CD4-positive, alpha-beta T cell (primary cell): Measurements from ENCODE around the gene FAM124B. TPM values are rescaled to one million over a fixed set of nuclear protein-coding genes. Genes with fewer than 3 reads are reported as not detected.

Experiments used
- ATAC-seq: fragments of 200-7000 bp; cut with Tn5 transposase; one replicate; pipeline ENCODE4 v1.10.0; 2022; ENCODE audit warnings: mild to moderate bottlenecking; ENCODE audit not compliant: poor library complexity
- CTCF ChIA-PET: fragments of 350-600 bp; sonication (Branson Sonifier 250); formaldehyde crosslinking; loops from one replicate; lab custom pipeline; 2021; ENCODE audit warnings: antibody characterized with exemption, inconsistent platforms; lab: Charles Lee
- POLR2A ChIA-PET: fragments of 350-600 bp; sonication (Branson Sonifier 250); formaldehyde crosslinking; loops from one replicate; lab custom pipeline; 2021; ENCODE audit warnings: antibody characterized with exemption, inconsistent platforms; lab: Charles Lee
- DNase-seq, 14 experiments: peaks; one replicate each; pipeline ENCODE4 v3.0.0-alpha.2; 2013 to 2020; ENCODE audit warnings: mixed read lengths in 2 of 14
- H3K27ac ChIP-seq, 2 donors: one replicate each; pipeline versions ENCODE4 v1.5.1 to v1.7.0; 2013; ENCODE audit warnings: low read length in 2 of 2, low read depth in 1 of 2, mild to moderate bottlenecking in 1 of 2
- H3K27me3 ChIP-seq, 2 experiments: 1 replicate in 1 of 2; 2 replicates in 1 of 2; pipeline versions ENCODE4 v1.6.1 to v1.7.0; 2013; ENCODE audit warnings: low read length in 2 of 2, control low read depth in 1 of 2, mild to moderate bottlenecking in 1 of 2, moderate library complexity in 1 of 2; ENCODE audit not compliant: insufficient read depth in 2 of 2, control insufficient read depth in 1 of 2
- H3K36me3 ChIP-seq: one replicate; pipeline ENCODE4 v1.6.1; 2013; ENCODE audit warnings: low read length, control low read depth; ENCODE audit not compliant: insufficient read depth
- H3K4me1 ChIP-seq: one replicate; pipeline ENCODE4 v1.6.1; 2013; ENCODE audit warnings: low read length, control low read depth; ENCODE audit not compliant: insufficient read depth
- H3K4me3 ChIP-seq: one replicate; pipeline ENCODE4 v1.5.1; 2013; ENCODE audit warnings: mild to moderate bottlenecking, low read length, moderate library complexity
- H3K9me3 ChIP-seq, 2 experiments: 1 replicate in 1 of 2; 2 replicates in 1 of 2; pipeline versions ENCODE4 v1.6.1 to v1.7.0; 2013; ENCODE audit warnings: low read length in 2 of 2, mild to moderate bottlenecking in 2 of 2, control low read depth in 1 of 2, moderate library complexity in 1 of 2; ENCODE audit not compliant: control insufficient read depth in 1 of 2, insufficient read depth in 1 of 2
- H3K27ac Mint-ChIP-seq: one replicate; pipeline ENCODE4 v1.8.0; 2020; ENCODE audit warnings: mixed read lengths
- H3K27me3 Mint-ChIP-seq: one replicate; pipeline ENCODE4 v1.8.0; 2021; ENCODE audit warnings: mixed read lengths
- H3K36me3 Mint-ChIP-seq: one replicate; pipeline ENCODE4 v1.8.0; 2021; ENCODE audit warnings: low read depth, mixed read lengths
- H3K4me1 Mint-ChIP-seq: one replicate; pipeline ENCODE4 v1.8.0; 2021; ENCODE audit warnings: low read depth, mixed read lengths
- H3K4me3 Mint-ChIP-seq: one replicate; pipeline ENCODE4 v1.8.0; 2020; ENCODE audit warnings: mild to moderate bottlenecking, mixed read lengths
- H3K9me3 Mint-ChIP-seq: one replicate; pipeline ENCODE4 v1.8.0; 2020; ENCODE audit warnings: mixed read lengths
- intact Hi-C, 2 experiments: fragments of 100-400 bp; cut with DNase I in 1 of 2; cut with micrococcal nuclease in 1 of 2; formaldehyde crosslinking; loops; one replicate each; pipeline versions ENCODE4 v1.15.1 to v1.9.0; 2023 to 2025; cut with DNase I, micrococcal nuclease
- total RNA-seq, 174 experiments: library from RNA in 2 of 174; stranded (reverse) in 2 of 174; gene quantifications; one replicate each; pipeline ENCODE4 v1.2.3 and lab custom pipeline; 2021 to 2026
- TF ChIP-seq, protein P1 (sequence below): fragments of 200-600 bp; IDR thresholded peaks from one replicate; pipeline ENCODE4 v1.8.0; 2022; ENCODE audit warnings: antibody characterized with exemption, mild to moderate bottlenecking

Gene FAM124B
- total RNA-seq, 2 experiments from 2014 or later: 1.1 to 1.3 TPM

DNA sequence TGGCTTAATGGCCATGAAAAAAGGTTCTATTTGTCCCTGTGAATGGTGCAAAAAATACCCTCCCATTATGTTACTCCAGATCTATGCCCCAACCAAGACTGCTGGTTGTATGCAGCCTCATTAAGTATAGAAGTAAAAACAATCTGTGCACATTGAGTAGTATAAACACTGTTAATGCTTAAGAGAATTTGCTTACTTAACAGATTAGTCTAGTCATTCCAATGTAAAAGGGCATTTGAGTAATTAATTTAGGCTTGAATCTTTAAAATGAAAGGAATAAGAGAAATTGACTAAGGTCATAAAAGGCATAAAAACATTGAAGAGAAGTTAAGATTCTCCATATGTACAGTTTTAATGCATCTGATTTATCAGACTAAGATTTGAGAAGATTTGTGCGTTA, 51.2 kb downstream of the FAM124B start:
- TF ChIP-seq, protein P1, sequence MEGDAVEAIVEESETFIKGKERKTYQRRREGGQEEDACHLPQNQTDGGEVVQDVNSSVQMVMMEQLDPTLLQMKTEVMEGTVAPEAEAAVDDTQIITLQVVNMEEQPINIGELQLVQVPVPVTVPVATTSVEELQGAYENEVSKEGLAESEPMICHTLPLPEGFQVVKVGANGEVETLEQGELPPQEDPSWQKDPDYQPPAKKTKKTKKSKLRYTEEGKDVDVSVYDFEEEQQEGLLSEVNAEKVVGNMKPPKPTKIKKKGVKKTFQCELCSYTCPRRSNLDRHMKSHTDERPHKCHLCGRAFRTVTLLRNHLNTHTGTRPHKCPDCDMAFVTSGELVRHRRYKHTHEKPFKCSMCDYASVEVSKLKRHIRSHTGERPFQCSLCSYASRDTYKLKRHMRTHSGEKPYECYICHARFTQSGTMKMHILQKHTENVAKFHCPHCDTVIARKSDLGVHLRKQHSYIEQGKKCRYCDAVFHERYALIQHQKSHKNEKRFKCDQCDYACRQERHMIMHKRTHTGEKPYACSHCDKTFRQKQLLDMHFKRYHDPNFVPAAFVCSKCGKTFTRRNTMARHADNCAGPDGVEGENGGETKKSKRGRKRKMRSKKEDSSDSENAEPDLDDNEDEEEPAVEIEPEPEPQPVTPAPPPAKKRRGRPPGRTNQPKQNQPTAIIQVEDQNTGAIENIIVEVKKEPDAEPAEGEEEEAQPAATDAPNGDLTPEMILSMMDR: no peak
- Histone ChIP-seq H3K4me1 (no peaks in the 10 kb centered on the region), H3K4me3 (no peak overlapping the region), H3K27ac (no peak overlapping the region), H3K27me3 (peaks cover 0 to 3% of the 10 kb centered on the region in 2 experiments), H3K36me3 (no peaks in the 10 kb centered on the region), H3K9me3 (peaks cover 0 to under 1% of the 10 kb centered on the region in 2 experiments)
- intact Hi-C loops: no loop called here
- no peaks in the 10 kb centered on the region for H3K4me1 Mint-ChIP-seq
- H3K27me3 Mint-ChIP-seq: peaks cover 20% of the 10 kb centered on the region
- no peak for DNase-seq
- POLR2A ChIA-PET: no interaction called here
- H3K36me3 Mint-ChIP-seq: no peaks in the 10 kb centered on the region
- CTCF ChIA-PET: no interaction called here
- H3K4me3 Mint-ChIP-seq: no peak overlapping the region
- ATAC-seq: no peak
- H3K9me3 Mint-ChIP-seq: peaks cover 2% of the 10 kb centered on the region
- H3K27ac Mint-ChIP-seq: no peak overlapping the region

DNA sequence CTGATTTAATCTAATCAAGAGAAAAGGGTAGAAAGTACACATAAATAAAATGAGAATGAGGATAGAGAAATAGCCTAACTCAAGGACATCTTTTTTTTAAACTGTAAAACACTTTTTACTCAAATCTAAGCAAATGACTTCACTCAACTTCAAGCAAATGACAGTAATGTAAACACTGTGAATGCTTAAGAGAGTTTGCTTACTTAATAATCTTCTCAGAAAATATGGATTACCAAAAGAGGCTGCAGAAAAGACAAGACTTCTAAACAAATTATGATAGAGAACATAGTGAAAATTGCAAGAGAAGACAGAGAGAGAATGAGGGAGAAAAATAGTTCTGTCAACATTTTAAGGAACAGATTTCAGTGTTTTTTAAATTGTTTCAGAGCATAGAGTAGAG, 52.5 kb downstream of the FAM124B start:
- intact Hi-C loops: no loop called here
- Mint-ChIP-seq H3K9me3 (peaks cover 3% of the 10 kb centered on the region), H3K4me3 (no peak overlapping the region), H3K27ac (no peak overlapping the region), H3K36me3 (no peaks in the 10 kb centered on the region), H3K4me1 (no peaks in the 10 kb centered on the region), H3K27me3 (peaks cover 16% of the 10 kb centered on the region)
- ChIA-PET CTCF (no interaction called here), POLR2A (no interaction called here)
- Histone ChIP-seq H3K27me3 (peaks cover 0 to 3% of the 10 kb centered on the region in 2 experiments), H3K4me1 (no peaks in the 10 kb centered on the region), H3K9me3 (peaks cover 0 to 8% of the 10 kb centered on the region in 2 experiments), H3K27ac (no peak overlapping the region), H3K4me3 (no peak overlapping the region), H3K36me3 (no peaks in the 10 kb centered on the region)
- no peak for ATAC-seq
- DNase-seq: no peak
- TF ChIP-seq, protein P1: no peak

DNA sequence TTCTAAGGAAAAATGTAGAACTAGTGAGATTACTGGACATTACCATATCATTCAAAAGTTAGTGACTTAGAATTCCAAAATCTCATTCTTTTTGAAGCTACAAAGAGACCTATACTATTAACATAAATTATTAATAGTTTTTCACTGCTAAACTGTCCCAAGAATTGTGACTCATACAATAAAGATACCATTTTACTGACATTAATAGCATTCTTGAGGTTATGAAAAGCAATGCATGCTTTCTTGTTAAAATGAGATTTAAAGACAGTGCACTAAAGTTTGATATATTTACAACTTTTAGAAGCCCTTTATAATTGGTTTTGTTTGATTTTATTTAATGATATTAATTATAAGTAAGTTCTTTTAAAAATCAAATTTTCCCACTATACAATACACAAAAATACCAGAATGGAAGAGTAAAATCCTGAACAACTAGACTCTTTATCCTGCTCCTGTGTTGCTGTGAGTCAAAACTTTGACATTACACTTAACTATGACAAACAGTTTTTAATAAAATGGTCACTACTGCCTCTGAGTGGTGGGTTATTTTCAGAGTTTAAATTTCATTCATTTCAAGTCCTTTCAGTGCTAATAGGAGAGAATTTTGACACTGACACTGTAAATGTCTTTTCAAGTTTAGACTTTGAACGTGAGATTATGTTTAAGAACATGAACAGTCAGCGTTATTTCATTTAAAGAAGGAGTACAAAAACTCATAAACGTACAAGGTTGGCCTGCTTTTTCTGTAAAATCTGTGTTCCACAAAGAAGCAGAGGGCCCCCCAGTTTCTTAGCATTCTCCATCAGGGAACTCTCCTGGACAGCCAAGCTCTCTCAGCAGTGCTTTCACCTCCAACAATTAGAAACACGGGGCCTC, 54.5 kb downstream of the FAM124B start:
- no peak overlapping the region for H3K27ac Mint-ChIP-seq
- Histone ChIP-seq H3K36me3 (no peaks in the 10 kb centered on the region), H3K4me3 (no peak overlapping the region), H3K27me3 (peaks cover 0 to 3% of the 10 kb centered on the region in 2 experiments), H3K27ac (no peak overlapping the region), H3K9me3 (peaks cover 0 to 8% of the 10 kb centered on the region in 2 experiments), H3K4me1 (no peaks in the 10 kb centered on the region)
- H3K36me3 Mint-ChIP-seq: no peaks in the 10 kb centered on the region
- ChIA-PET CTCF (no interaction called here), POLR2A (no interaction called here)
- H3K27me3 Mint-ChIP-seq: peaks cover 7% of the 10 kb centered on the region
- no peak for ATAC-seq
- DNase-seq: no peak
- intact Hi-C loops: no loop called here
- H3K4me1 Mint-ChIP-seq: no peaks in the 10 kb centered on the region
- TF ChIP-seq, protein P1: no peak
- no peak overlapping the region for H3K4me3 Mint-ChIP-seq
- H3K9me3 Mint-ChIP-seq: peaks cover 3% of the 10 kb centered on the region
